WTC11 (cell line): ENCODE data around the gene FRA10AC1. TPM values are rescaled to one million over a fixed set of nuclear protein-coding genes. Genes with fewer than 3 reads are reported as not detected.
A peak's percentile ranks its signal among the peaks of the same experiment; 100 is the strongest.

Source experiments
- ATAC-seq: fragments of 200-7000 bp; cut with Tn5 transposase; 2 replicates; pipeline ENCODE4 v1.10.0; 2021; ENCODE audit warnings: mild to moderate bottlenecking, moderate library complexity
- Bru-seq: library from RNA; stranded (reverse); fragments of 400-500 nt; gene quantifications from one replicate; lab custom pipeline; 2021; lab: Mats Ljungman, UMichigan
- CTCF ChIA-PET: fragments of 300-600 bp; sonication (Branson Sonifier 250); formaldehyde crosslinking; loops from one replicate; lab custom pipeline; 2021; ENCODE audit warnings: antibody characterized with exemption; lab: Charles Lee
- POLR2A ChIA-PET: fragments of 350-600 bp; sonication (Branson Sonifier 250); formaldehyde crosslinking; loops from one replicate; lab custom pipeline; 2021; ENCODE audit warnings: antibody characterized with exemption; lab: Charles Lee
- DNase-seq: peaks from one replicate; pipeline ENCODE4 v3.0.0; 2021; ENCODE audit warnings: low spot score
- H3K27ac Mint-ChIP-seq: 2 replicates; pipeline ENCODE4 v1.8.0; 2021; ENCODE audit warnings: mixed read lengths
- H3K27me3 Mint-ChIP-seq: 2 replicates; pipeline ENCODE4 v1.8.0; 2021; ENCODE audit warnings: low read depth, mild to moderate bottlenecking, moderate library complexity, mixed read lengths
- H3K36me3 Mint-ChIP-seq: 2 replicates; pipeline ENCODE4 v1.8.0; 2021; ENCODE audit warnings: mixed read lengths
- H3K4me1 Mint-ChIP-seq: 2 replicates; pipeline ENCODE4 v1.8.0; 2022; ENCODE audit warnings: mixed read lengths
- H3K4me3 Mint-ChIP-seq: 2 replicates; pipeline ENCODE4 v1.8.0; 2021; ENCODE audit warnings: mild to moderate bottlenecking, moderate library complexity, mixed read lengths
- H3K9me3 Mint-ChIP-seq: 2 replicates; pipeline ENCODE4 v1.8.0; 2021; ENCODE audit warnings: mixed read lengths
- ATF1 ChIP-seq: sonication (generic); formaldehyde crosslinking; IDR thresholded peaks from 2 replicates; pipeline ENCODE4 v1.8.1; 2023; ENCODE audit warnings: mild to moderate bottlenecking, moderate library complexity, missing genetic modification reagents
- CREM ChIP-seq: sonication (generic); formaldehyde crosslinking; IDR thresholded peaks from 2 replicates; pipeline ENCODE4 v1.8.1; 2022; ENCODE audit warnings: mild to moderate bottlenecking, missing genetic modification reagents, moderate library complexity
- ETV6 ChIP-seq: sonication (generic); formaldehyde crosslinking; IDR thresholded peaks from 2 replicates; pipeline ENCODE4 v1.8.1; 2022; ENCODE audit warnings: mild to moderate bottlenecking, missing genetic modification reagents
- IRF2 ChIP-seq: sonication (generic); formaldehyde crosslinking; IDR thresholded peaks from 2 replicates; pipeline ENCODE4 v1.8.0; 2022; ENCODE audit warnings: low read depth, missing genetic modification reagents, borderline replicate concordance
- JAZF1 ChIP-seq: fragments of 250-450 bp; sonication (Bioruptor Pico); IDR thresholded peaks from 2 replicates; pipeline ENCODE4 v1.9.0; 2021; ENCODE audit warnings: moderate library complexity, mild to moderate bottlenecking, inconsistent platforms
- RORB ChIP-seq: fragments of 250-450 bp; sonication (Bioruptor Pico); IDR thresholded peaks from 2 replicates; pipeline ENCODE4 v1.9.0; 2021; ENCODE audit warnings: mild to moderate bottlenecking
- SMAD3 ChIP-seq: sonication (generic); formaldehyde crosslinking; IDR thresholded peaks from 2 replicates; pipeline ENCODE4 v1.8.0; 2022; ENCODE audit warnings: missing genetic modification reagents, mild to moderate bottlenecking, borderline replicate concordance
- TEAD1 ChIP-seq: sonication (generic); formaldehyde crosslinking; IDR thresholded peaks from 2 replicates; pipeline ENCODE4 v1.8.0; 2022; ENCODE audit warnings: mild to moderate bottlenecking, missing genetic modification reagents
- ZNF121 ChIP-seq: sonication (generic); formaldehyde crosslinking; IDR thresholded peaks from 2 replicates; pipeline ENCODE4 v1.8.0; 2023; ENCODE audit warnings: missing genetic modification reagents
- ZNF232 ChIP-seq: sonication (generic); formaldehyde crosslinking; IDR thresholded peaks from 2 replicates; pipeline ENCODE4 v1.8.0; 2022; ENCODE audit warnings: mild to moderate bottlenecking, missing genetic modification reagents
- ZNF317 ChIP-seq: sonication (generic); formaldehyde crosslinking; IDR thresholded peaks from 2 replicates; pipeline ENCODE4 v1.8.1; 2023; ENCODE audit warnings: low read depth, mild to moderate bottlenecking, moderate library complexity, missing genetic modification reagents, borderline replicate concordance
- ZNF396 ChIP-seq: fragments of 250-450 bp; sonication (Bioruptor Pico); IDR thresholded peaks from 2 replicates; pipeline ENCODE4 v1.8.0; 2021; ENCODE audit warnings: mild to moderate bottlenecking, moderate library complexity, borderline replicate concordance
- ZNF416 ChIP-seq: fragments of 250-450 bp; sonication (Bioruptor Pico); IDR thresholded peaks from 2 replicates; pipeline ENCODE4 v1.9.0; 2021; ENCODE audit warnings: mild to moderate bottlenecking, inconsistent platforms
- long read RNA-seq, 3 experiments: library from RNA in 1 of 3; library from capped mRNA in 1 of 3; library from polyadenylated mRNA in 1 of 3; unstranded in 2 of 3; stranded (forward) in 1 of 3; transcript quantifications; one replicate each; pipeline ENCODE4 v2.0.0, GENCODE V29; 2021
- total RNA-seq: library from RNA; stranded (reverse); gene quantifications from 3 replicates; pipeline ENCODE4 v1.2.3, GENCODE V29; 2021
- TF ChIP-seq, protein P1 (sequence below): sonication (generic); formaldehyde crosslinking; IDR thresholded peaks from 2 replicates; pipeline ENCODE4 v1.8.0; 2022; ENCODE audit warnings: mild to moderate bottlenecking, missing genetic modification reagents
- TF ChIP-seq, protein P2 (sequence below): sonication (generic); formaldehyde crosslinking; IDR thresholded peaks from 2 replicates; pipeline ENCODE4 v1.8.1; 2022; ENCODE audit warnings: mild to moderate bottlenecking, moderate library complexity, missing genetic modification reagents
- TF ChIP-seq, protein P3 (sequence below): sonication (generic); formaldehyde crosslinking; IDR thresholded peaks from 2 replicates; pipeline ENCODE4 v1.8.0; 2022; ENCODE audit warnings: mild to moderate bottlenecking, missing genetic modification reagents
- TF ChIP-seq, protein P4 (sequence below): sonication (generic); formaldehyde crosslinking; IDR thresholded peaks from 2 replicates; pipeline ENCODE4 v1.8.1; 2023; ENCODE audit warnings: mild to moderate bottlenecking, moderate library complexity, missing genetic modification reagents
- TF ChIP-seq, protein P5 (sequence below): sonication (generic); formaldehyde crosslinking; IDR thresholded peaks from 2 replicates; pipeline ENCODE4 v1.8.0; 2022; ENCODE audit warnings: missing genetic modification reagents
- TF ChIP-seq, protein P6 (sequence below): sonication (generic); formaldehyde crosslinking; IDR thresholded peaks from 2 replicates; pipeline ENCODE4 v1.8.0; 2022; ENCODE audit warnings: mild to moderate bottlenecking, missing genetic modification reagents
- TF ChIP-seq, protein P7 (sequence below): sonication (generic); formaldehyde crosslinking; IDR thresholded peaks from 2 replicates; pipeline ENCODE4 v1.8.0; 2023; ENCODE audit warnings: mild to moderate bottlenecking, missing genetic modification reagents

FRA10AC1 gene, protein sequence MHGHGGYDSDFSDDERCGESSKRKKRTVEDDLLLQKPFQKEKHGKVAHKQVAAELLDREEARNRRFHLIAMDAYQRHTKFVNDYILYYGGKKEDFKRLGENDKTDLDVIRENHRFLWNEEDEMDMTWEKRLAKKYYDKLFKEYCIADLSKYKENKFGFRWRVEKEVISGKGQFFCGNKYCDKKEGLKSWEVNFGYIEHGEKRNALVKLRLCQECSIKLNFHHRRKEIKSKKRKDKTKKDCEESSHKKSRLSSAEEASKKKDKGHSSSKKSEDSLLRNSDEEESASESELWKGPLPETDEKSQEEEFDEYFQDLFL
- total RNA-seq, result 12.9 to 15.8 TPM (median 14.1 TPM) in 3 replicates
- percentile 86 among the genes with signal in this experiment for Bru-seq, nascent RNA
- long read RNA-seq, experiment 1, full-length matches to known transcripts, result 59 of 94 reads
- long read RNA-seq, experiment 1, partial matches to known transcripts, result 8 of 94 reads
- long read RNA-seq, experiment 1, other reads (novel, unspliced or antisense), result 27 of 94 reads
- long read RNA-seq, experiment 2, transcript FRA10AC1-201 (14 exons, 3,089 nt), result major isoform, 12 of 36 reads
- long read RNA-seq, experiment 2, partial matches to known transcripts, result 6 of 36 reads
- long read RNA-seq, experiment 2, other reads (novel, unspliced or antisense), result 18 of 36 reads
- long read RNA-seq, experiment 3, transcript FRA10AC1-201 (14 exons, 3,089 nt), result major isoform, 43 of 78 reads
- long read RNA-seq, experiment 3, partial matches to known transcripts, result 14 of 78 reads
- long read RNA-seq, experiment 3, other reads (novel, unspliced or antisense), result 21 of 78 reads

DNA sequence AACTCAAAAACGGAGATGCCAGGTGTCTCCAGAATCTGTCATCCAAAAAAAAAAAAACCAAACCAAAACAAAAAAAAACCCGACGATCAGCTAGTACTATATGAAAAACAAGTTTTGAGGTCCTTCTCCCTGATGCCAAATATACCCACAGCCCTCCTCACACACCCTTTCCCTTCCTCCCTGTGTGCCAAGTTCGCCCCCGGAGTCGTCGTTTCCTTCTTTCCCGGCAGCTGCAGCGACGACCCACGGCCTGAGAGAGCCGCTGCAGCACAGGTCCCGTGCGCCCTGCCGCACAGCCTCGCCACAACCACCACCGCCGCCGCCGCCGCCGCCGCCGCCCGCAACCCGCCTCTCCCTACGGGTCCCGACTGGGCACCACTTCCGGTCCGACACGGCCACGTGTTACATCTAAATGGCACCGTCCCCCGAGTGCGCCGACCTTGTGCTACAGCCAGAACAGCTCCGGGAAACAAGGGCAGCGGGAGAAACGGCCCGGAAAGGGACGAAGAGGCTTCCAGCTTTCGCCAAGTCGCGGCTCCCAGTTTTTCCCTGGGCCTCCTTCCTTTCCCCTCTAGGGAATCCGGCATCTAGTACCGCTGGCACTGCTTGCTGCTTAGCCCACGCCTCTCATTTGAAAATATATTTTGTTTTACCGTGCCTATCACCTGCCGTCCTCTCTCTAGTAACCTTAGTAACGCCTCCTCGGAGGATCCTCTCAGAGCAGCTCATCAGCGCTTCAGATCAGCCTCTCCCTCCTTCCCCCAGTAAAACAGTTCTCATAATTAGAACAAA, at the start of gene FRA10AC1:
FRA10AC1 (minus strand) TSS at position 383 of the 792 bp plus-strand sequence. CDS start 2,486 bp downstream, outside the sequence.
- no peak within 1 kb of the TSS for H3K4me3 Mint-ChIP-seq
- no peaks in the 10 kb centered on the region for H3K9me3 Mint-ChIP-seq
- POLR2A ChIA-PET, result interaction anchor here (0.6 to 1.3 kb wide), 4 partner anchors 20 to 220 kb away, joined by 3 to 6 read pairs (median 4); partner anchors contain the start of gene MYOF
- H3K27ac Mint-ChIP-seq, result no peak within 1 kb of the TSS
- CTCF ChIA-PET, result interaction anchor here (0.6 to 2.5 kb wide), 16 partner anchors 10 to 976 kb away, joined by 3 to 38 read pairs (median 4); partner anchors contain the start of gene LGI1
- peaks cover under 1% of the 10 kb centered on the region for H3K27me3 Mint-ChIP-seq
- H3K4me1 Mint-ChIP-seq, result peaks cover 14% of the 10 kb centered on the region
- ATAC-seq, result peak; percentile 94
- H3K36me3 Mint-ChIP-seq, result peaks cover 6% of the 10 kb centered on the region
- DNase-seq, result peak; percentile 90
- TF ChIP-seq, protein P1, sequence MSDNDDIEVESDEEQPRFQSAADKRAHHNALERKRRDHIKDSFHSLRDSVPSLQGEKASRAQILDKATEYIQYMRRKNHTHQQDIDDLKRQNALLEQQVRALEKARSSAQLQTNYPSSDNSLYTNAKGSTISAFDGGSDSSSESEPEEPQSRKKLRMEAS (CRISPR knock-in tag), result peak; percentile 85
- TF ChIP-seq, protein P2, sequence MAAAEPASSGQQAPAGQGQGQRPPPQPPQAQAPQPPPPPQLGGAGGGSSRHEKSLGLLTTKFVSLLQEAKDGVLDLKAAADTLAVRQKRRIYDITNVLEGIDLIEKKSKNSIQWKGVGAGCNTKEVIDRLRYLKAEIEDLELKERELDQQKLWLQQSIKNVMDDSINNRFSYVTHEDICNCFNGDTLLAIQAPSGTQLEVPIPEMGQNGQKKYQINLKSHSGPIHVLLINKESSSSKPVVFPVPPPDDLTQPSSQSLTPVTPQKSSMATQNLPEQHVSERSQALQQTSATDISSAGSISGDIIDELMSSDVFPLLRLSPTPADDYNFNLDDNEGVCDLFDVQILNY (CRISPR knock-in tag), result 0 out of 2 replicates have a peak, but pooled peaks have one; percentile 69
- no peak for TF ChIP-seq IRF2 (CRISPR knock-in tag)
- TF ChIP-seq ZNF232, result peak; percentile 94
- TF ChIP-seq SMAD3 (CRISPR knock-in tag), result peak; percentile 86; the same call in 1 of the 2 replicates
- no peak for TF ChIP-seq ZNF416 (CRISPR knock-in tag)
- no peak for TF ChIP-seq JAZF1 (CRISPR knock-in tag)
- TF ChIP-seq, protein P3, sequence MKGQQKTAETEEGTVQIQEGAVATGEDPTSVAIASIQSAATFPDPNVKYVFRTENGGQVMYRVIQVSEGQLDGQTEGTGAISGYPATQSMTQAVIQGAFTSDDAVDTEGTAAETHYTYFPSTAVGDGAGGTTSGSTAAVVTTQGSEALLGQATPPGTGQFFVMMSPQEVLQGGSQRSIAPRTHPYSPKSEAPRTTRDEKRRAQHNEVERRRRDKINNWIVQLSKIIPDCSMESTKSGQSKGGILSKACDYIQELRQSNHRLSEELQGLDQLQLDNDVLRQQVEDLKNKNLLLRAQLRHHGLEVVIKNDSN, result peak; percentile 80
- 0 out of 2 replicates have a peak, but pooled peaks have one; percentile 22 for TF ChIP-seq ZNF317 (CRISPR knock-in tag)
- TF ChIP-seq, protein P4, sequence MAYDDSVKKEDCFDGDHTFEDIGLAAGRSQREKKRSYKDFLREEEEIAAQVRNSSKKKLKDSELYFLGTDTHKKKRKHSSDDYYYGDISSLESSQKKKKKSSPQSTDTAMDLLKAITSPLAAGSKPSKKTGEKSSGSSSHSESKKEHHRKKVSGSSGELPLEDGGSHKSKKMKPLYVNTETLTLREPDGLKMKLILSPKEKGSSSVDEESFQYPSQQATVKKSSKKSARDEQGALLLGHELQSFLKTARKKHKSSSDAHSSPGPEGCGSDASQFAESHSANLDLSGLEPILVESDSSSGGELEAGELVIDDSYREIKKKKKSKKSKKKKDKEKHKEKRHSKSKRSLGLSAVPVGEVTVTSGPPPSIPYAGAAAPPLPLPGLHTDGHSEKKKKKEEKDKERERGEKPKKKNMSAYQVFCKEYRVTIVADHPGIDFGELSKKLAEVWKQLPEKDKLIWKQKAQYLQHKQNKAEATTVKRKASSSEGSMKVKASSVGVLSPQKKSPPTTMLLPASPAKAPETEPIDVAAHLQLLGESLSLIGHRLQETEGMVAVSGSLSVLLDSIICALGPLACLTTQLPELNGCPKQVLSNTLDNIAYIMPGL (CRISPR knock-in tag), result peak; percentile 99
- no peak for TF ChIP-seq ZNF396 (CRISPR knock-in tag)
- TF ChIP-seq, protein P5, sequence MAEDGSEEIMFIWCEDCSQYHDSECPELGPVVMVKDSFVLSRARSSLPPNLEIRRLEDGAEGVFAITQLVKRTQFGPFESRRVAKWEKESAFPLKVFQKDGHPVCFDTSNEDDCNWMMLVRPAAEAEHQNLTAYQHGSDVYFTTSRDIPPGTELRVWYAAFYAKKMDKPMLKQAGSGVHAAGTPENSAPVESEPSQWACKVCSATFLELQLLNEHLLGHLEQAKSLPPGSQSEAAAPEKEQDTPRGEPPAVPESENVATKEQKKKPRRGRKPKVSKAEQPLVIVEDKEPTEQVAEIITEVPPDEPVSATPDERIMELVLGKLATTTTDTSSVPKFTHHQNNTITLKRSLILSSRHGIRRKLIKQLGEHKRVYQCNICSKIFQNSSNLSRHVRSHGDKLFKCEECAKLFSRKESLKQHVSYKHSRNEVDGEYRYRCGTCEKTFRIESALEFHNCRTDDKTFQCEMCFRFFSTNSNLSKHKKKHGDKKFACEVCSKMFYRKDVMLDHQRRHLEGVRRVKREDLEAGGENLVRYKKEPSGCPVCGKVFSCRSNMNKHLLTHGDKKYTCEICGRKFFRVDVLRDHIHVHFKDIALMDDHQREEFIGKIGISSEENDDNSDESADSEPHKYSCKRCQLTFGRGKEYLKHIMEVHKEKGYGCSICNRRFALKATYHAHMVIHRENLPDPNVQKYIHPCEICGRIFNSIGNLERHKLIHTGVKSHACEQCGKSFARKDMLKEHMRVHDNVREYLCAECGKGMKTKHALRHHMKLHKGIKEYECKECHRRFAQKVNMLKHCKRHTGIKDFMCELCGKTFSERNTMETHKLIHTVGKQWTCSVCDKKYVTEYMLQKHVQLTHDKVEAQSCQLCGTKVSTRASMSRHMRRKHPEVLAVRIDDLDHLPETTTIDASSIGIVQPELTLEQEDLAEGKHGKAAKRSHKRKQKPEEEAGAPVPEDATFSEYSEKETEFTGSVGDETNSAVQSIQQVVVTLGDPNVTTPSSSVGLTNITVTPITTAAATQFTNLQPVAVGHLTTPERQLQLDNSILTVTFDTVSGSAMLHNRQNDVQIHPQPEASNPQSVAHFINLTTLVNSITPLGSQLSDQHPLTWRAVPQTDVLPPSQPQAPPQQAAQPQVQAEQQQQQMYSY (CRISPR knock-in tag), result 0 out of 2 replicates have a peak, but pooled peaks have one; percentile 14
- peak; percentile 79 for TF ChIP-seq CREM
- TF ChIP-seq ZNF121, result 0 out of 2 replicates have a peak, but pooled peaks have one; percentile 36
- TF ChIP-seq, protein P6, sequence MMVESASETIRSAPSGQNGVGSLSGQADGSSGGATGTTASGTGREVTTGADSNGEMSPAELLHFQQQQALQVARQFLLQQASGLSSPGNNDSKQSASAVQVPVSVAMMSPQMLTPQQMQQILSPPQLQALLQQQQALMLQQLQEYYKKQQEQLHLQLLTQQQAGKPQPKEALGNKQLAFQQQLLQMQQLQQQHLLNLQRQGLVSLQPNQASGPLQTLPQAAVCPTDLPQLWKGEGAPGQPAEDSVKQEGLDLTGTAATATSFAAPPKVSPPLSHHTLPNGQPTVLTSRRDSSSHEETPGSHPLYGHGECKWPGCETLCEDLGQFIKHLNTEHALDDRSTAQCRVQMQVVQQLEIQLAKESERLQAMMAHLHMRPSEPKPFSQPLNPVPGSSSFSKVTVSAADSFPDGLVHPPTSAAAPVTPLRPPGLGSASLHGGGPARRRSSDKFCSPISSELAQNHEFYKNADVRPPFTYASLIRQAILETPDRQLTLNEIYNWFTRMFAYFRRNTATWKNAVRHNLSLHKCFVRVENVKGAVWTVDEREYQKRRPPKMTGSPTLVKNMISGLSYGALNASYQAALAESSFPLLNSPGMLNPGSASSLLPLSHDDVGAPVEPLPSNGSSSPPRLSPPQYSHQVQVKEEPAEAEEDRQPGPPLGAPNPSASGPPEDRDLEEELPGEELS, result peak; percentile 93; the same call in 1 of the 2 replicates
- TF ChIP-seq RORB (CRISPR knock-in tag), result no peak
- peak; percentile 97 for TF ChIP-seq ETV6 (CRISPR knock-in tag)
- TF ChIP-seq TEAD1 (CRISPR knock-in tag), result peak; percentile 96
- TF ChIP-seq, protein P7, sequence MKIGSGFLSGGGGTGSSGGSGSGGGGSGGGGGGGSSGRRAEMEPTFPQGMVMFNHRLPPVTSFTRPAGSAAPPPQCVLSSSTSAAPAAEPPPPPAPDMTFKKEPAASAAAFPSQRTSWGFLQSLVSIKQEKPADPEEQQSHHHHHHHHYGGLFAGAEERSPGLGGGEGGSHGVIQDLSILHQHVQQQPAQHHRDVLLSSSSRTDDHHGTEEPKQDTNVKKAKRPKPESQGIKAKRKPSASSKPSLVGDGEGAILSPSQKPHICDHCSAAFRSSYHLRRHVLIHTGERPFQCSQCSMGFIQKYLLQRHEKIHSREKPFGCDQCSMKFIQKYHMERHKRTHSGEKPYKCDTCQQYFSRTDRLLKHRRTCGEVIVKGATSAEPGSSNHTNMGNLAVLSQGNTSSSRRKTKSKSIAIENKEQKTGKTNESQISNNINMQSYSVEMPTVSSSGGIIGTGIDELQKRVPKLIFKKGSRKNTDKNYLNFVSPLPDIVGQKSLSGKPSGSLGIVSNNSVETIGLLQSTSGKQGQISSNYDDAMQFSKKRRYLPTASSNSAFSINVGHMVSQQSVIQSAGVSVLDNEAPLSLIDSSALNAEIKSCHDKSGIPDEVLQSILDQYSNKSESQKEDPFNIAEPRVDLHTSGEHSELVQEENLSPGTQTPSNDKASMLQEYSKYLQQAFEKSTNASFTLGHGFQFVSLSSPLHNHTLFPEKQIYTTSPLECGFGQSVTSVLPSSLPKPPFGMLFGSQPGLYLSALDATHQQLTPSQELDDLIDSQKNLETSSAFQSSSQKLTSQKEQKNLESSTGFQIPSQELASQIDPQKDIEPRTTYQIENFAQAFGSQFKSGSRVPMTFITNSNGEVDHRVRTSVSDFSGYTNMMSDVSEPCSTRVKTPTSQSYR (CRISPR knock-in tag), result peak; percentile 62; the same call in 1 of the 2 replicates
- TF ChIP-seq ATF1 (CRISPR knock-in tag), result peak; percentile 84
